Uterus (tissue), 4 donors: ENCODE measurements around the gene UNC13B. TPM values are rescaled to one million over a fixed set of nuclear protein-coding genes. Genes with fewer than 3 reads are reported as not detected.

Experiments used
- DNase-seq, 2 donors: peaks; one replicate each; pipeline ENCODE4 v3.0.0-alpha.2; 2019 to 2020
- H3K27ac ChIP-seq, 2 donors: fragments of 200-600 bp; sonication (generic); 1 replicate in 1 of 2; 2 replicates in 1 of 2; pipeline ENCODE4 v1.5.1; 2016 to 2018
- H3K27me3 ChIP-seq, 2 donors: fragments of 200-600 bp; sonication (generic); one replicate each; pipeline ENCODE4 v1.5.1; 2018 to 2019; ENCODE audit warnings: control low read depth in 1 of 2
- H3K36me3 ChIP-seq, 2 donors: fragments of 200-600 bp; sonication (generic); one replicate each; pipeline ENCODE4 v1.5.1; 2019; ENCODE audit warnings: control low read depth in 1 of 2
- H3K4me1 ChIP-seq, 2 donors: fragments of 200-600 bp; sonication (generic); one replicate each; pipeline ENCODE4 v1.5.1; 2018 to 2019; ENCODE audit warnings: control low read depth in 1 of 2
- H3K4me3 ChIP-seq, 2 donors: fragments of 200-600 bp; sonication (generic); 1 replicate in 1 of 2; 2 replicates in 1 of 2; pipeline ENCODE4 v1.5.1; 2018 to 2019; ENCODE audit warnings: mild to moderate bottlenecking in 1 of 2
- H3K9me3 ChIP-seq, 2 donors: fragments of 200-600 bp; sonication (generic); one replicate each; pipeline ENCODE4 v1.5.1; 2019; ENCODE audit warnings: control low read depth in 1 of 2
- POLR2A ChIP-seq, 2 donors: fragments of 450-650 bp; IDR thresholded peaks; one replicate each; pipeline ENCODE4 v1.6.1; 2016; ENCODE audit warnings: antibody characterized with exemption in 2 of 2, mild to moderate bottlenecking in 1 of 2, moderate library complexity in 1 of 2
- intact Hi-C: fragments of 100-400 bp; cut with DNase I; formaldehyde crosslinking; loops from one replicate; pipeline ENCODE4 v1.15.1; 2023; ENCODE audit warnings: low total_unique reads
- total RNA-seq, 4 donors: library from RNA; depleted of rRNA in 3 of 4; stranded (reverse); fragments of >200 nt in 3 of 4; gene quantifications; one replicate each; pipeline versions ENCODE4 v1.1.0 to v1.2.4, GENCODE V29; 2014 to 2023
- TF ChIP-seq, protein P1 (sequence below), 4 experiments: fragments of 200-600 bp in 2 of 4; fragments of 450-650 bp in 2 of 4; sonication (generic) in 2 of 4; IDR thresholded peaks; one replicate each; pipeline ENCODE4 v1.5.1; 2016 to 2019; ENCODE audit warnings: antibody characterized with exemption in 4 of 4, mild to moderate bottlenecking in 2 of 4, moderate library complexity in 1 of 4
- donor health status: DM: yes; HTN: yes; CAD: no.

UNC13B gene
- total RNA-seq, 4 donors from 2014 or later: 11.2 to 37.1 (median 14.6) TPM

DNA sequence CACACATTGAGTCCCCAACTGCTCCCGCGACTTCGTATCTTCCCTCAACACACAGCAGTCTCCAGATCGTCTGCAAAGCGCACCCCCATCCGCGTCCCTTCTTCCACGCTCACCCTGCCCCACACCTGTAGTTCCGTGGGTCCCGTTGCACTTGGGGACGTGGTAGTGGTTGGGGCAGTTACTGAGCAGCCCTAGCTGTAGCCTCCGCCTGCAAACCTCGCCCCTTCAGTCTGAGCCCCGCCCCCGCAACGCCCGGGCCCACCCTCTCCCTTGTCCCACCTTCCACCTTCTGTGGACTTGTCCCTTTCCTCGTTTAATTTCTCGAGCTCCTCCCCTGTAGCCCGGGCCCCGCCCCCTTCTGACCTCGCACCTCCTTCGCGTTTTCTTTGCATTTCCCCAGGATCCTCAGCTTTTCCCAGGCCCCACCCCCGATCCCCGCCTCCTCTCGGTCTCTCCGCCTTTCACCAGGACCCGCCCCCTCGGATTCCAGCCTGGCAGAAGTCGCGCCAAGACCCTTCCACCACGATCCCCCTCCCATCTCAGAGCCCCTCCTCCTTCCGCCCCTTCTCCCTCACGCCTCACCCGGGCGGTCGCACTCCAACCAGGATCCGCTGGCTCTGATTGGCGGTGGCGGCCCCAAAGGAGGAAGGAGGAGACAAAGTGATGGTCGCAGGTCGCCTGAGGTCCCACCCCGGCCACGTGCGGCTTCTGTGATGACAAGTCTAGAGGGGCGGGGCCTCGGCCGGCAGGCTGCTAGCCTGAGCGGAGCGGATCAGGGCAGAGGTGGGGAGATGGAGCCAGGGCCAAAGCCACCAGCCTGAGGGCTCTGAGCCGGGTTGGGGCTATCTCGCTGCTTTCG is 45.9 kb upstream of the UNC13B start, which contains the start of gene ATOSB:
ATOSB (minus strand) TSS at position 183 of the 859 bp plus-strand sequence. CDS start 7,588 bp downstream, outside the sequence.
- intact Hi-C loops: loop anchor here (5.0 to 10.0 kb wide), 3 partner anchors 141 to 699 kb away; partner anchors contain the start of genes HINT2 and SPAG8

DNA sequence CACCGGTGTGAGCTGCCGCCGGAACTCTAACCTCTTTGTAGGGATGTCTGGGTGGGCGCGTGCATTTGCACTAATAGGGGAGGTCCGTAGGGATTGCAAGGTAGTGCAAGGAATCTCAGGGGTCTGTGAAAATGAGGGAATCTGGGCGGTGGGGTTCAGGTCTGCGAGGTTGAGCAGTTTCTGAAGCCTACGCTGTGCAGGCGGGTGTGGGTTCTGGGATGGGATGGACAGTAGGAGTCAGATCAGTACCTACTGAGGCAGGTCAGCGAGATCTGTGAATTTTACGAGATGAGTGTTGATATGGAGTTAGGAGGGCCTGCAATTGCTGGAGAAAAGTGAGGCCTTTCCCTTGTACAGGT is 45.3 kb upstream of the UNC13B start:
- intact Hi-C loops: loop anchor here (5.0 to 10.0 kb wide), 3 partner anchors 141 to 698 kb away; partner anchors contain the start of genes HINT2 and SPAG8
- TF ChIP-seq, protein P1, sequence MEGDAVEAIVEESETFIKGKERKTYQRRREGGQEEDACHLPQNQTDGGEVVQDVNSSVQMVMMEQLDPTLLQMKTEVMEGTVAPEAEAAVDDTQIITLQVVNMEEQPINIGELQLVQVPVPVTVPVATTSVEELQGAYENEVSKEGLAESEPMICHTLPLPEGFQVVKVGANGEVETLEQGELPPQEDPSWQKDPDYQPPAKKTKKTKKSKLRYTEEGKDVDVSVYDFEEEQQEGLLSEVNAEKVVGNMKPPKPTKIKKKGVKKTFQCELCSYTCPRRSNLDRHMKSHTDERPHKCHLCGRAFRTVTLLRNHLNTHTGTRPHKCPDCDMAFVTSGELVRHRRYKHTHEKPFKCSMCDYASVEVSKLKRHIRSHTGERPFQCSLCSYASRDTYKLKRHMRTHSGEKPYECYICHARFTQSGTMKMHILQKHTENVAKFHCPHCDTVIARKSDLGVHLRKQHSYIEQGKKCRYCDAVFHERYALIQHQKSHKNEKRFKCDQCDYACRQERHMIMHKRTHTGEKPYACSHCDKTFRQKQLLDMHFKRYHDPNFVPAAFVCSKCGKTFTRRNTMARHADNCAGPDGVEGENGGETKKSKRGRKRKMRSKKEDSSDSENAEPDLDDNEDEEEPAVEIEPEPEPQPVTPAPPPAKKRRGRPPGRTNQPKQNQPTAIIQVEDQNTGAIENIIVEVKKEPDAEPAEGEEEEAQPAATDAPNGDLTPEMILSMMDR (IDR thresholded peaks at IDR 0.05): no peak
- no peak for TF ChIP-seq POLR2A (IDR thresholded peaks at IDR 0.05)

More for the DNA sequence above, 45.9 kb upstream of the UNC13B start, which contains the start of gene ATOSB:
- DNase-seq: peak; percentile 96 to 98
- Histone ChIP-seq H3K4me3 (peak within 1 kb of the TSS; percentile 45 to 55), H3K9me3 (no peaks in the 10 kb centered on the region), H3K36me3 (no peaks in the 10 kb centered on the region), H3K27ac (peak within 1 kb of the TSS; percentile 88 to 89), H3K4me1 (peaks cover 0 to 1% of the 10 kb centered on the region in 2 donors), H3K27me3 (no peaks in the 10 kb centered on the region)
- TF ChIP-seq POLR2A (IDR thresholded peaks at IDR 0.05): peak; percentile 27 to 28
- TF ChIP-seq, protein P1 (IDR thresholded peaks at IDR 0.05): peak in 1 of 4 experiments; percentile 2

DNA sequence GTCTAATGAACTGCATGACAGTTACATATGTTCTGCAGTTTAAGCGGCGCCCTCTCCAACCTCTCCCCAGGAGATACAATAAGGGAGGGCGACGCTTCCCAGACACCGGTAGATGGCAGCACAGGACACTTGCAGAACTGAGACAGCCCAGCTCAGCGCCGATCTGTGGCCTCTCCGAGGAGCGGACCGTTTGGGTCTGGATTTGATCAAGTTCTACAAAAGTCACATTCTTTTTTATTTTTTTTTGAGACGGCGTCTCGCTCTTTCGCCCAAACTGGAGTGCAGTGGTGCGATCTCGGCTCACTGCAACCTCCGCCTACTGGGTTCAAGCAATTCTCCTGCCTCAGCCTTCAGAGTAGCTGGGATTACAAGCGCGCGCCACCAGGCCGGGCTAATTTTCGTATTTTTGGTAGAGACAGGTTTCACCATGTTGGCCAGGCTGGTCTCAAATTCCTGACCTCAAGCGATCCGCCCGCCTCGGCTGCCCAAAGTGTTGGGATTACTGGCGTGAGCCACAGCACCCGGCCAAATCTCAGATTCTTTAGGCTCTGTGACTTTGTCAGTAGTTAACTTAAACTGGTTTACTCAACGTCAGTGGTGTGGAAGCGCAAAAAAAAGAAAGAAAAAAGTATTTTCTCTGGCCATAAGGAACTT is 44.8 kb upstream of the UNC13B start:
- Histone ChIP-seq H3K27ac (peak overlapping the region; percentile 88 to 89), H3K9me3 (no peaks in the 10 kb centered on the region), H3K27me3 (no peaks in the 10 kb centered on the region), H3K4me3 (peak overlapping the region; percentile 45 to 55), H3K36me3 (no peaks in the 10 kb centered on the region), H3K4me1 (no peaks in the 10 kb centered on the region)
- TF ChIP-seq, protein P1 (IDR thresholded peaks at IDR 0.05): peak; percentile 94 to 97 (median 96)
- TF ChIP-seq POLR2A (IDR thresholded peaks at IDR 0.05): peak in 1 of 2 donors; percentile 8
- intact Hi-C loops: loop anchor here (5.0 to 10.0 kb wide), 3 partner anchors 140 to 698 kb away; partner anchors contain the start of genes HINT2 and SPAG8
- peak; percentile 88 to 94 for DNase-seq

More for the DNA sequence above, 45.3 kb upstream of the UNC13B start:
- Histone ChIP-seq H3K27ac (peak overlapping the region; percentile 88 to 89), H3K36me3 (no peaks in the 10 kb centered on the region), H3K4me3 (peak overlapping the region; percentile 45 to 55), H3K9me3 (no peaks in the 10 kb centered on the region), H3K27me3 (no peaks in the 10 kb centered on the region), H3K4me1 (no peaks in the 10 kb centered on the region)
- DNase-seq: no peak

DNA sequence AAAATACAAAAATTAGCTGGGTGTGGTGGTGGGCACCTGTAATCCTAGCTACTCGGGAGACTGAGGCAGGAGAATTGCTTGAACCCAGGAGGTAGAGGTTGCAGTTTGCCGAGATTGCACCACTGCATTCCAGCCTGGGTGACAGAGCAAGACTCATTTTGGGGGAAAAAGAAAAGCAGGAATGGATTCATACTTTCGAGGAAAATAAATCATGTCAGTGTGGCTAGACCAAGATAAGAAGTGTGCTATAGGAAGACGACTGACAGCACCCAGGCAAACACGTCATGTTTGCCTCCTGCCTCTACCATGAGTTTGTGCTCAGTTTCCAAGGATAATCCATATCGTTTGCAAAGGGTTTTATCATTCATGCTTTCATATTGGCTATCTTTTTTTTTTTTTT is 26.9 kb upstream of the UNC13B start:
- no peaks in the 10 kb centered on the region for H3K36me3 ChIP-seq
- no peaks in the 10 kb centered on the region for H3K9me3 ChIP-seq
- H3K27me3 ChIP-seq: no peaks in the 10 kb centered on the region
- TF ChIP-seq, protein P1 (IDR thresholded peaks at IDR 0.05): no peak
- no peak for TF ChIP-seq POLR2A (IDR thresholded peaks at IDR 0.05)
- intact Hi-C loops: no loop called here
- no peak overlapping the region for H3K4me3 ChIP-seq
- no peak for DNase-seq
- H3K4me1 ChIP-seq: no peaks in the 10 kb centered on the region
- H3K27ac ChIP-seq: no peak overlapping the region
